GM19099 (cell line): ENCODE measurements around the gene IL36B.

Source experiments
- POLR2A ChIP-seq: IDR thresholded peaks from 3 replicates; pipeline ENCODE4 v1.6.1; 2011; ENCODE audit warnings: low read depth; ENCODE audit not compliant: insufficient read length; ENCODE audit errors: extremely low read depth

The IL36B gene

DNA sequence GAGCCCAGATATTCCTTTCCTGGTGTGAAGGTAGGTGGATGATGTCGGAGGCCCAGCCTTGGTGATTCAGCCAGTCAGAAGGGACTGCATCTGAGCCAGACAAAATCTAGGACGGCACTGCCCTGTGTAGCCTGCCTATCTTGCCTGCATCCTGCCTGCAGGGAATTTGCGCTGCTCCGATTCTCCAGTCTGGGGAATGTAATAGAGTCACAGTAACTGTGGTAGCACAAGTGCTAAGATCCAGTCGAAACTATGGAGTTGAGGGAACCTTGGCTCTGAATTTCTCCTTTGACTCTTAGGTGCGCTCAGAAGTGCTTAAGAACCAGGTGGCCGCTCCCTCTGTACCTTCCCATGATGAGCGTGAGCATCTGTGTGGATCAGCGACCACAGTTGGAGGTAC lies 15.9 kb downstream of the IL36B start:
- no peak for TF ChIP-seq POLR2A

DNA sequence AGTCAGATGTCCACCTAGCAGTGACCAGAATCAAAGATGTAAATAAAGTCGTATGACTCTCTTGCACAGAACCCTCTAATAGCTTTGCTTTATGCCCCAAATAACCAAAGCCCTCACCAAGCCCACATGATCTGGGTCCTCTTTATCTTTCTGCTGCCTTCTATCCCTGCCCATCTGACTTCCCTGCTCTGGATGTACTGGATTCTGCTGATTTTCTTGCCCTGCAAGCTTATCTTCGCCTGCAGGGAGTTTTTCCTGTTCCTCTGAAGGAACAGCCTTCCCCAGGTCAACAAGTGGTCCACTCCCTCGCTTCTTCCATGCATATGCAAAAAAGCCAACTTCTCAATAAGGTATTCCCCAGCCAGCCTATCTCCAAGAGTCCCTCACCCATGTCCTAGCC lies 18.7 kb downstream of the IL36B start:
- TF ChIP-seq POLR2A, result no peak

DNA sequence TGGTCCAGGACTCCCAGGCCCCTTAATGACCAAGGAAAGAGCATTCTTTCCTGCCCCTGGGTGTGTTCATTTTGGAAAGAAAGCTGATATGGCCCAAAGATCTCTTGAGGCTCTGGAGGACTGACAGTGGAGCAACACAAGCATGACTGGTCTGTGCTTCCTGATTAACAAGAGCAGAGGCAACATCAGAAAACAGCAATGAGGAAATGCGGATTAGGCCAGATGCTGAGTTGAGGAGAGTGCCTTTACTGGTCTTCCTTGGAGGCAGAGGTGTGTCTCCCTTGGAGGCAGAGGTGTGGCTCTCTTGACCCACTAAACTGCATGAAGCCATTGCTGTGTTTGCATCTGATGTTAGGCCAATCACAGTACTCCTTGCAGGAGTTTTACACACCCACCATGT lies 19.9 kb downstream of the IL36B start:
- no peak for TF ChIP-seq POLR2A

DNA sequence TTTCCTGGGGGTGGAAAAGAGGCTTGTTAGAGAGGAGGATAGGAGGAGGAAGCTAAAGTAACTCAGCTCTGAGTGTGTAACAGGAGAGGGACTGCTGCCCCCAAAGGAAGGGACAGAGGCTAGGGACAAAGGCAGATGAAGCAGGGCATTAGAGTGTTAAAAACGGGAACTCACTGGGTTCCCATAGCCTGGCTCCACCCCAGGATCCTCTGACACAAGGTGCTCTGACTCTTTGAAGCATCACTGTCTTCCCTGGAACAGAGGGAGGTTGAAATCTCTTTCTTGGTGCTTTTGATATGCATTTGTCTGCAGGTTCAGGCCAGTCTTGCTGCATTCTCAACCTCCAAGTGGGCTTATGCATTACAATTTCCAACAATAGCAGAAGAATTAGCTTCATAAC lies 24.6 kb downstream of the IL36B start:
- no peak for TF ChIP-seq POLR2A

DNA sequence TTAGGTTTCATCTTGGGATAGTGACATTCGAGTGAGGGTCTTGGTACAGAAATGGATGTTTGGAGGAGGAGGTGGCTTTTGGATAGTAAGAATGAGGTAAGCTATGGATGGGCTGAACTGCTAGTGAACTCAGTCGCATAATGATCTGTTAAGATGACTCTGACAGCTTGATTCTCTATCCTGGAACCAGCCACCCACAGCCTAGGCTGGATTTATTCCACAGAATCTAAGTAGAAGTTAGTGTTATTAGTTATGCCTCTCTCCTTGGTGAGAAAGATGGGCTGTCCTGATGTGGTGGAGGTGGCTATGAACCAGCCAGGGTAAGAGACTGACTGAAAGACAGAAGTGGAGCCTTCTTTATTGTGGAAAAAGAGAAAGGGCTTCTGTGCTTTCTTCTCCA lies 25.0 kb downstream of the IL36B start:
- TF ChIP-seq POLR2A, result no peak

DNA sequence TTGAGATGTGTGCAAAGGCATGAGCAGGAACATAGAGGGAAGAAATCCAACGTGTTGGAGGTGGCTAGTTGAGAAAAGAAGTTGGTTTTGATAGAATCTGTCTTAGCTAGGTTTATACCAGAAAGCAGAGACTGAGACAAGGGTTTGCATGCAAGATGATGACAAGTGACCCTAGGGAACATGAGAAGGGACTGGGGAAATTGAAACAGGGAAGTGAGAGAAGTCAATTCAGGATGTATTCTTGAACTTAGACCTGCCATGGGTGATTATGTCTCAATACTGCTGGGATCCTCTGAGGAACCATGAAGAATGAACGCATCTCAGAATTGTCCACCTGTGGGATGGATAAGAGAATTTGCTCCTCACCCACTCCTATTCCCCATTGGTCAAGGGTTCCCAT lies 26.9 kb downstream of the IL36B start:
- no peak for TF ChIP-seq POLR2A

DNA sequence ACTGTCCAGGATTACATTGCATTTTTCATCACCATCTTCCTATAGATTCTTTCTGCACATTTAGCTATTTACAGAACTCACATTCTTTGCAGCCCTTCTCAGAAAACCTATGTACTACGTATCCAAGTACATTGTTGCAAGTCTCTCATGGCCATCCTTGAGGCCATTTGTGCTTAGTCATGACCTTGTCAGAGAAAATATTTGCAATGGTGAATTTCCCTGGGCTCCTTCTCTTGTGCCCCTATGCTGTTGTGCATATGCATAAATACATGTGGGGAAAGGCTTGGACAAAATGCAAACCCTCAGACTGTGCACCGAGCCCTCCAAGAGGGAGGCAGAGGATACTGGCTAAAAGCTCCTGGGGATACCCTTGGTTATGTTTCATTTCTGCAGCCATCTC lies 27.9 kb downstream of the IL36B start:
- no peak for TF ChIP-seq POLR2A

DNA sequence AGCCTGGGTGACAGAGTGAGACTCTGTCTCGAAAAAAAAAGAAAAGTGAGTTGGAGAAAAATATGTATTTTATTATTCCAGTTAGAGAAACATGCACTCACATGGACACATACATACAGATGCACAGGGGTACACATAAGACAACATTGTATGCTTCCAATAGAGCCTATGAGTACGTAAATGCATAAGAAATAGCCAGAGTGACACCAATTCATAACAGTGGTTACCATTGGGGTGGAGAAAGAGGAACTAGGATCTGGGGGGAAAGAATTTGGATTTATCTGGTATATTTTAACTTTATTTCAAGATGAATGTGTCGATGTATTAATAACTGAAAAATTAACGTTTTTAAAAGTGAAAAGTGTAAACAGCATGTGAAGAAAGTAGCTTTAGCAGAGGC lies 31.4 kb downstream of the IL36B start:
- TF ChIP-seq POLR2A, result no peak

DNA sequence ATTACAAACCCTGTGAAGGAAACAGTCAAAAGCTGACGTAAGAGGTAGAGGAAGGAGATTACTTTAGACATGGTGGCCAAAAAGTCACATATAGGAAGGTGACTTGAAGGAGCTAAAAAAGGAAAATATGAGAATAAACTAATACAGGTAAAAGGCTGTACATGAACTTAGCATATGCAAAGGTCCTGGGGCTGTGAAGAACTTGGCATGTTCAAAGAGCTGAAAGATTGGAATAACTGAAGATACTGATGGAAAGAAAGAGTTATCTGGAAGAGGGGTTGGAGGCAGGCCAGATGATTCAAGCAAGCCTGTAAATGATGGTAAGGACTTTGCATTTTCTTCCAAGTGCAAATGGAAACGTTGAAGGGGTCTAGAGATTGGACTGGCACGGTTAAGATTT lies 34.2 kb downstream of the IL36B start:
- no peak for TF ChIP-seq POLR2A

DNA sequence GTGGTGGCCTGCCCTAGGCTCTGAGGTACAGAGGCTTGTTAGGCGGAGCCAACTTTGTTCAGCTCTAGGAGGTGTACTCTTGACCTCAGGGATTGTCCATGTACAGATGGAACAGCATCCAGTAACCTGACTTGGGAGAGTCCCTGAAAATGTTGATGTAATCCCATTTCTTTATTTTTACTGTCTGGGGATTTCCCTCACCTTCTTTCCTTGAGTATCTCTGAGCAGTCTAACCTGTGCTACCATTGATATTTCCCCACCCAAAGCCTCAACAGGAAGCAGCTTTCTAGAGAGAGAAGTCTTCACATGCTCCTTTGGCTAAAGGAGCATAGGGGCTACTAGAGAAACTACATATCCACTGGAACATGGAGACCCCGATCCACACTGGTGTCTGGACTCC lies 37.0 kb downstream of the IL36B start:
- no peak for TF ChIP-seq POLR2A

DNA sequence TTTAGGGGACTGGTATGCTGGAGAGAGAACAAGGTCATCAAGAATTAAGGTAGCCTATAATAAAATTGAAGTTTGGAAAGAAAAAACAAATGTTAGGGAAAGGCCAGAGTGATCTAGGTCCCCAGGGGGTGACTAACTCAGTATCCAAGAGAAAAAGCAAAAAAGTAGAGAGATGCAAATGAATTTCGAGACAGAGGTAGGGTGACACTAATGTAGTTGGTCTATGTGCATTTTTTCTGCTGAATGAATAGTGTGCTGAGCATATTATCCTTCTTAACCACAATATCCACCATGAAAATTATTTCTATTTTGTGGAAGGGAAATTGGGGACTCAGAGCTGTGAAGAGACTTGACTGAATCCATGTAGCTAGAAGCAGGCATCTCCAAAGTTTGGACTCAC lies 37.6 kb downstream of the IL36B start:
- no peak for TF ChIP-seq POLR2A

DNA sequence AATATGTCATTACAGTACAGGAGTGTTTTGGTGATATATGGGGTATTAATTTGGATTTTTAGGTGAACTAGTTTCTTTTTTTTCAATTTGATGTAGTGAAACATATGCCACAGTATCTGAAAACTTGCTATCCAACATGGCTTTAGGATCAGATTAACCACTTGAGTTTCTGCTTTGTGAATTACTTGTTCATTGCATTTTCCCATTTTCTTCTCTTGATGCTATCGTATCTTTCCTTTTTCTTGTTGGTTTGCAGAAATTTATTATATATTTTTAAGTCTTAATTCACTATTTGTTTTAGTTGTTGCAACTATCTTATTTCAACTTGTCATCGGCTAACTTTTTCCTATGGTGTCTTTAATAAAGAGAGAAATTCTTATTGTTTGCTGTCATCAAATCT lies 38.6 kb downstream of the IL36B start:
- TF ChIP-seq POLR2A, result no peak

DNA sequence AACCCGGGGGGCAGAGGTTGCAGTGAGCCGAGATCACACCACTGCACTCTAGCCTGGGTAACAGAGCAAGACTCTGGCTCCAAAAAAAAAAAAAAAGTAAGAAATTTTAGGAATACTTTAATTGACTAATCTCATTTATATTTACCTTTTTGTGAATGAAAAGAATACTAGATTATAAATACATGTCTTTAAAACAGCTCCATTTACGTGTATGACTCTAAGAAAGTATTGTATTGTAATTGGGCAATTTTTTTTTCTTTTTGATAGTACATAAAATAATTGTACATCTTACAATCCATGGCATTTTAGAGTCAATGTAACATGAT lies 39.4 kb downstream of the IL36B start:
- no peak for TF ChIP-seq POLR2A

DNA sequence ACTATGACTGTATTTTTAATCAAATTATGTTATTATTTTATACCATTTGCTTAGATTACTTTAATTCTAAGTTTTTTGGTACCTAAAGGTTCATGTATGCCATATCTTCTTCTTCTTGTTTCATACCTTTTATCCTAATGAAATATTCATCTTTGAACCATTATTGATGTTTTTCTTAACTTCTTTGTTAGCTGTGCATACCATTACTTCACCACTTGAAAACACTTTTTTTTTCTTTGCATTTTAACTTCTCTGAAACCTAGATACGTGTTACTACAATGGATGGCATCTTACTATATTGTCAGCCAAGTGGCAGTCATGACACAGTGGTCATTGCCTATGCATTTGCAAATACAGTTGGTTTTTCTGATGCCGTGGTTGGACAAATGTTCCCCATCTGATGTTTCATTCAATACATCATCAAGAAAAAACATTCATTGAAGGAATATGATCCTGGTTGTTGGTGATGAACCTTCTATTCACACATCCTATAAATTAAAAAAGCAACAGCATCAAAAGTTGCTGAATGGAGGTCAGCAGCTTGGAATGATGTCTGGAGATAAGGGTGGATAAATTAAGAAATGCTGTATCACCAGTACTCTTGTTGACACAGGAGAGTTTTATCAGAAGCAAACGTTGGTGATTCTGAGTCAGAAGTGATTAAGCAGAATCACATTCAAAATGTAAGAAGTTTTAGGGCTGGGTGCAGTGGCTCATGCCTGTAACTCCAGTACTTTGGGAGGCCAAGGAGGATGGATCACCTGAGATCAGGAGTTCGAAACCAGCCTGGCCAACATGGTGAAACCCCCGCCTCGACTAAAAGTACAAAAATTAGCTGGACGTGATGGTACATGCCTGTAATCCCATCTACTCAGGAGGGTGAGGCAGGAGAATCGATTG lies 40.0 kb downstream of the IL36B start:
- TF ChIP-seq POLR2A, result no peak

DNA sequence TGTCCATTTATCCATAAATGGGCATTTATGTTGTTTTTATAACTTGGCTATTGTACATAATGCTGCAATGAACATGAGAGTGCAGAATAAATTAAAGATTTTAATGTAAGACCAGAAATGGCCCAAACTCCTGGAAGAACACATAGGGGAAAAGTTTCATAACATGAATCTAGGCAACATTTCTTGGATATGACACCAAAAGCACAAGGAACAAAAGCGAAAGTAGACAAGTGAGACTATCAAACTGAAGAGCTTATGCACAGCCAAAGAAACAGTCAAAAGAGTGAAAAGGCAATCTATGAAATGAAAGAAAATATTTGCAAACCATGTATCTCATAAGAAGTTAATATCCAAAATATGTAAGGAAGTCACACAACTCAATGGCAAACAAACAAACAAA lies 41.6 kb downstream of the IL36B start:
- no peak for TF ChIP-seq POLR2A

DNA sequence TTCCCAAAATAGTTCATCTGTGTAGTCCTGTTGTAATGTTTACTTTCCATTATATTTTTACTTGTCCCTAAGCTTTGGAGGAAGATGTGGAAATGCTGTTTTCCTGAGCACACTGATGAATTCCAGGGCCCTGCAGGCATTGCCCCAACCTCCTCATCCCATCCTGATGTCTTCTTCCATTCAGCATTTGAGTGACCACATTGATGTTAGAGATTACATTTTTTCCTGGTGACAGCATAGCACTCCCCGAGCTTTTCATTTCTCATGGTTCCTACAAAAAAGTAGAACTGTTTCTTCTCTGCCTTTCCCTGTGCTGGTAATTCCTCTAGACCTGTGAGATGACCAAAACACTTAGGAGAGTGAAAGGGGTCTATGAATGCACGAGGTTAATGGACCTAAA lies 42.6 kb downstream of the IL36B start:
- no peak for TF ChIP-seq POLR2A

DNA sequence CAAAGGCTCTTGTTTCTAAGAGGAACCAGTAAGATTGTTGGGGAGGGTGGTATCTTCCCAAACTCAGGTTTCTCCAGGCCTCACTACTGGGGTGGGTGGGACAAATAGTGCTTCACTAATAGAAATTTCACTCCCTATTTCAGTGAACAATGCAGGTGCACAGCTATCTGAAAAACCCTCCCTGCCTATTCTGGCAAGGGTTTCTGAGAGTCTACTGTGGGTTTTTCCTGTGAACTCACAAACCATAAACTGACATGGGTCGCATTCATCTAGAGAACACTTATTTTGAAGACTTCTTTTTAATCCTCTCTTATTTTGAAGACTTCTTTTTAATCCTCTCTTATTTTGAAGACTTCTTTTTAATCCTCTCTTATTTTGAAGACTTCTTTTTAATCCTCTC lies 43.0 kb downstream of the IL36B start:
- no peak for TF ChIP-seq POLR2A

DNA sequence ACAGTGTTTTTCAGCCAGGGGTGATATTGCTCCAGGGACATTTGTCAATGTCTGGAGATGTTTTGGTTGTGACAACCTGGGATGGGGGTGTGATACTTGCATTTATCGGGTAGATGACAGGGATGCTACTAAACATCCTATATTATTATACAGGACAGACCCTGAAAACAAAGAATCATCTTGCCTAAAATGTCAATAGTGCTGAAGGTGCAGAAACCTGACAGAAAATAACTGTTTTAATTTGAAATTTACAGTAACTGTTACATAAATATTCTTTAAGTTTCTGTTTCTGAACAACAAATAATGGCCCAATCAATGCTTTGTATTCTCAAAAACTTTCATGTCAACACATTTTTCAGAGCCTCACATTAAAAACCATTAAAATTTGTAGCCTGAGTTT lies 45.4 kb downstream of the IL36B start:
- no peak for TF ChIP-seq POLR2A

DNA sequence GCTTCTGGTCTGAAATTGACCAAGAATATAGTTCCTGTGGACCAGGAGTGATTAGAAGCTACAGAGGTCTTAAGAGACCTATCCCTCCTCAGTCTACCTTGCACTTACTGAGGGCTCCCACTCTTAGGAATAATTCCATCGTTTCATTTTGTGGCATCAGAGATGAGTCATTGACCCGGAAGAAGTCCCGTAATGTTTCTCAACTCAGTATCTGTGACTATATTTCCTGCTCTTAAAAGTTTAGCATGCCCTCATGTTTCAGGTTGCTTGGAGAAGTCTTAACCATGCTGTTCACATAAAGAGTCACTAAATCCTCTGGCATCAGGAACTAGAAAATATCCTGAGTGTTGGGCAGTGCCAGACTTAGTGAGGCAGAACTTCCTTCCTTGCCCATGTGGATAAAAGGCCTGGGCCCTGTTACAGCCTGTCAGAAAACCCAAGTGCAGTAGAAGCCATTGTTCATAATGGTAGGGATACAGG lies 47.6 kb downstream of the IL36B start, which contains the start of gene IL36A:
TSS of gene IL36A (plus strand) at position 430 of the 480 bp plus-strand sequence. CDS start 413 bp downstream, outside the sequence.
- no peak for TF ChIP-seq POLR2A
